ENCODE measurements around the gene VRK1. TPM values are rescaled to one million over a fixed set of nuclear protein-coding genes. Genes with fewer than 3 reads are reported as not detected.

The VRK1 gene
- total RNA-seq, 1 experiment from 2014 or later = 39.1 TPM

- ATAC-seq = no peak
- no peak overlapping the region for H3K9ac ChIP-seq (ENCODE audit: low read length)
- no peak overlapping the region for H3K4me3 ChIP-seq (ENCODE audit: low read length)
- no peaks in the 10 kb centered on the region for H3K9me2 ChIP-seq (replicated peaks; ENCODE audit: low read length)
- intact Hi-C loops (cut with micrococcal nuclease) = no loop called here
- peaks cover 42% of the 10 kb centered on the region; the same call in 1 of the 2 replicates for H3K36me3 ChIP-seq (ENCODE audit: low read depth, low read length)
- H3K27ac ChIP-seq (ENCODE audit: low read length) = no peak overlapping the region
- no peaks in the 10 kb centered on the region; the same call in 1 of the 2 replicates for H3K4me1 ChIP-seq (ENCODE audit: insufficient read depth, low read length)
- H3F3A ChIP-seq (ENCODE audit: low read length, unreplicated experiment) = no peaks in the 10 kb centered on the region
- ChIA-PET CTCF (no interaction called here), POLR2A (ENCODE audit: unreplicated experiment) (no interaction called here)
- no peak overlapping the region for H3K4me2 ChIP-seq (ENCODE audit: low read length)
- H3K27me3 ChIP-seq (ENCODE audit: low read length) = no peaks in the 10 kb centered on the region
- no TSS peak for BruUV-seq (replicated peaks)
- no peak for DNase-seq
- no peak overlapping the region for H2AFZ ChIP-seq (ENCODE audit: low read length)
- no peaks in the 10 kb centered on the region for H3K79me2 ChIP-seq (ENCODE audit: low read length)
- TF ChIP-seq EZH2 (IDR thresholded peaks at IDR 0.05; ENCODE audit: low read length, unreplicated experiment) (no peak), EZH2phosphoT487 (IDR thresholded peaks at IDR 0.05; ENCODE audit: borderline replicate concordance, low read length) (no peak), CTCF (conservative IDR thresholded peaks at IDR 0.05; ENCODE audit: low read depth, low read length) (no peak)
- H4K20me1 ChIP-seq (ENCODE audit: low read length) = no peaks in the 10 kb centered on the region
- no peaks in the 10 kb centered on the region for H3K9me3 ChIP-seq (ENCODE audit: low read length)
Measured at GRCh38 chr14:96844857-96845570, 47.8 kb downstream of the VRK1 start.

- ATAC-seq (no peak), DNase-seq (no peak)
- Histone ChIP-seq H3K27me3 (ENCODE audit: low read length) (no peaks in the 10 kb centered on the region), H3K27ac (ENCODE audit: low read length) (no peak overlapping the region), H3K36me3 (ENCODE audit: low read depth, low read length) (peaks cover 39% of the 10 kb centered on the region; the same call in 1 of the 2 replicates), H4K20me1 (ENCODE audit: low read length) (no peaks in the 10 kb centered on the region), H3K4me2 (ENCODE audit: low read length) (no peak overlapping the region), H2AFZ (ENCODE audit: low read length) (no peak overlapping the region), H3K4me1 (ENCODE audit: insufficient read depth, low read length) (peaks cover 10% of the 10 kb centered on the region), H3K9me3 (ENCODE audit: low read length) (no peaks in the 10 kb centered on the region), H3K9ac (ENCODE audit: low read length) (no peak overlapping the region), H3F3A (ENCODE audit: low read length, unreplicated experiment) (no peaks in the 10 kb centered on the region), H3K4me3 (ENCODE audit: low read length) (no peak overlapping the region), H3K9me2 (replicated peaks; ENCODE audit: low read length) (no peaks in the 10 kb centered on the region), H3K79me2 (ENCODE audit: low read length) (no peaks in the 10 kb centered on the region)
- TF ChIP-seq CTCF (conservative IDR thresholded peaks at IDR 0.05; ENCODE audit: low read depth, low read length) (no peak), EZH2 (IDR thresholded peaks at IDR 0.05; ENCODE audit: low read length, unreplicated experiment) (no peak), EZH2phosphoT487 (IDR thresholded peaks at IDR 0.05; ENCODE audit: borderline replicate concordance, low read length) (no peak)
- ChIA-PET POLR2A (ENCODE audit: unreplicated experiment) (no interaction called here), CTCF (no interaction called here)
- intact Hi-C loops (cut with micrococcal nuclease) = no loop called here
- no TSS peak for BruUV-seq (replicated peaks)
Measured at GRCh38 chr14:96847451-96847850, 50.3 kb downstream of the VRK1 start.

- Histone ChIP-seq H3K27me3 (ENCODE audit: low read length) (no peaks in the 10 kb centered on the region), H3K79me2 (ENCODE audit: low read length) (no peaks in the 10 kb centered on the region), H3K9me3 (ENCODE audit: low read length) (no peaks in the 10 kb centered on the region), H3K4me2 (ENCODE audit: low read length) (no peak overlapping the region), H3K9ac (ENCODE audit: low read length) (no peak overlapping the region), H3K9me2 (replicated peaks; ENCODE audit: low read length) (no peaks in the 10 kb centered on the region), H2AFZ (ENCODE audit: low read length) (no peak overlapping the region), H3K27ac (ENCODE audit: low read length) (no peak overlapping the region), H4K20me1 (ENCODE audit: low read length) (no peaks in the 10 kb centered on the region), H3K4me3 (ENCODE audit: low read length) (no peak overlapping the region), H3F3A (ENCODE audit: low read length, unreplicated experiment) (no peaks in the 10 kb centered on the region), H3K36me3 (ENCODE audit: low read depth, low read length) (peaks cover 38% of the 10 kb centered on the region; the same call in 1 of the 2 replicates), H3K4me1 (ENCODE audit: insufficient read depth, low read length) (peaks cover 13% of the 10 kb centered on the region)
- ChIA-PET POLR2A (ENCODE audit: unreplicated experiment) (no interaction called here), CTCF (no interaction called here)
- TF ChIP-seq CTCF (conservative IDR thresholded peaks at IDR 0.05; ENCODE audit: low read depth, low read length) (no peak), EZH2 (IDR thresholded peaks at IDR 0.05; ENCODE audit: low read length, unreplicated experiment) (no peak), EZH2phosphoT487 (IDR thresholded peaks at IDR 0.05; ENCODE audit: borderline replicate concordance, low read length) (no peak)
- DNase-seq = no peak
- intact Hi-C loops (cut with micrococcal nuclease) = no loop called here
- ATAC-seq = no peak
- no TSS peak for BruUV-seq (replicated peaks)
Measured at GRCh38 chr14:96848011-96848410, 50.8 kb downstream of the VRK1 start.

Measured in PC-3 (cell line).